Stimulated activated naive CD8-positive, alpha-beta T cell treated with anti-CD3 and anti-CD28 coated beads, Interleukin-15, Interleukin-2, amounts not matched to agents 100 ng/mL and 50 ng/mL, for 24 hours (primary cell): ENCODE measurements around the gene NUDT14.

Experiments used
- H3K27ac Mint-ChIP-seq: one replicate; pipeline ENCODE4 v1.8.0; 2021; ENCODE audit warnings: mild to moderate bottlenecking, mixed read lengths
- H3K27me3 Mint-ChIP-seq: one replicate; pipeline ENCODE4 v1.8.0; 2021; ENCODE audit warnings: mixed read lengths
- H3K36me3 Mint-ChIP-seq: one replicate; pipeline ENCODE4 v1.8.0; 2021; ENCODE audit warnings: low read depth, mixed read lengths
- H3K4me1 Mint-ChIP-seq: one replicate; pipeline ENCODE4 v1.8.0; 2021; ENCODE audit warnings: low read depth, mixed read lengths
- H3K4me3 Mint-ChIP-seq: one replicate; pipeline ENCODE4 v1.8.0; 2021; ENCODE audit warnings: mild to moderate bottlenecking, mixed read lengths
- H3K9me3 Mint-ChIP-seq: one replicate; pipeline ENCODE4 v1.8.0; 2021; ENCODE audit warnings: mixed read lengths

Gene NUDT14

DNA sequence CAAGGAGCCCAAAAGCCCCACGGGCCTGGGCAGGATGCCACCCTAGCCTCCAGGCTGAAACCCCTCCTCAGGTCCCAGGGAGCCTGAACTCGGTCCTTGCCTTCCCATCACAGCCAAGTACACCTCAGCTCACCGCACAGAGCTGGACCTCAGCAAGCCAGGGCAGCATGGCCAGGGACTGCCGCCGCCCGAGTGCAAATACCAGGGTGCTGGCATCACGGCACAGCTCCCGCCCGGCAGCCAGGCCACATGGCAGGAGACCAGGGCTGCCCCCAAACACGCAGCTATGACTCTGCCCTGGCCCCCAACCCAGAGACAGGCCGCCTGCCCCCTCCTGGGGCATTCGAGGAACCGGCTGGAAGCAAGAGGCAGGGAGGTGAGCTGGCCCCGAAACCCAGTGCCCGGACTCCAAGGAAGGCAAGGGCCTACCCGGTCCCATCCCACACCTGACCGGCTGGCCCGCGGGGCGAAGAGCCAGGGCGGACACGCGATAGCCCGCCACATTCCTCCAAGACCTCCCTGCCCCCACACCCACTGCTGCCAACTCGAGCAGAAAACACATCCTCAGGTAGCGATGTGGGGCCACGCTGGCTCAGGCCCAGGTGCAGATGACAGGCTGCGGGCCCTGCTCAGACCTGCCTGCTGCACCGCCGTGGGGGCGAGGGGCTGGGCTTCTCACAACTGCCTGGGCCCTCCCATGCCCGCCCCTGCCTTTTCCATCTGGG is 15.2 kb downstream of the NUDT14 start:
- peaks cover 12% of the 10 kb centered on the region for H3K4me1 Mint-ChIP-seq
- peaks cover 22% of the 10 kb centered on the region for H3K27me3 Mint-ChIP-seq
- H3K4me3 Mint-ChIP-seq: no peak overlapping the region
- H3K36me3 Mint-ChIP-seq: no peaks in the 10 kb centered on the region
- no peak overlapping the region for H3K27ac Mint-ChIP-seq
- H3K9me3 Mint-ChIP-seq: no peaks in the 10 kb centered on the region

GRCh38 chr14:105165134-105165704 is 15.9 kb downstream of the NUDT14 start:
- Mint-ChIP-seq H3K9me3 (no peaks in the 10 kb centered on the region), H3K4me1 (peaks cover 8% of the 10 kb centered on the region), H3K36me3 (no peaks in the 10 kb centered on the region), H3K27ac (no peak overlapping the region), H3K4me3 (no peak overlapping the region), H3K27me3 (peaks cover 17% of the 10 kb centered on the region)

DNA sequence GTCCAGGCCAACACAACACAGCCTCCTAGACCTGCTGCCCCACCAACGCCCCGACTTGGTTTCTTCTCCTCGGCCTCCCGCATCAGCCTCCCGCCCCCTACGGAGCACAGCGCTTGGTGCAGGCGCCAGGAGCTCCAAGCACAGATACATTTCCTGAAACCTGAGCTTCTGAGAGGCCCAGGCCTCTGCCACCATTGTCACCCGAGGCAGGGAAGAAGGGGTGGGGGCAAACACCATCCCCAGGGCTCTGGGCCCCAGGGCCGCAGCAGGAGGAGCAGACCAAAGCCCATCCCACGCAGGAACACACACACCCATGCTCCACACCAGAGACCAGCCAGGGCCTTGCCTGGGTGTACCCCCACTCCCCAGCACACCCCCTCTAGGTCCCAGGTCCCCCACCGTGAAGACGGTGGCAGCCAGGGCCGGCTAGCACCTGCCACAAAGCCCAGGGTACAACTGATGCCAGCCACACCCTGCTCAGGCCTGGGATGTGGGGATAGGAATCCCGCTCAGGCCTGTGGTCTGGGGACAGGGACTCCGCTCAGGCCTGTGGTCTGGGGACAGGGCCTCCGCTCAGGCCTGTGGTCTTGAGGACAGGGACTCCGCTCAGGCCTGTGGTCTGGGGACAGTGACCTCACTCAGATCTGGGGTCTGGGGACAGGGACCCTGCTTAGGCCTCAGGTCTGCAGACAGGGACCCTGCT is 17.9 kb downstream of the NUDT14 start:
- Mint-ChIP-seq H3K27me3 (peaks cover 8% of the 10 kb centered on the region), H3K27ac (no peak overlapping the region), H3K9me3 (no peaks in the 10 kb centered on the region), H3K36me3 (no peaks in the 10 kb centered on the region), H3K4me3 (no peak overlapping the region), H3K4me1 (no peaks in the 10 kb centered on the region)

DNA sequence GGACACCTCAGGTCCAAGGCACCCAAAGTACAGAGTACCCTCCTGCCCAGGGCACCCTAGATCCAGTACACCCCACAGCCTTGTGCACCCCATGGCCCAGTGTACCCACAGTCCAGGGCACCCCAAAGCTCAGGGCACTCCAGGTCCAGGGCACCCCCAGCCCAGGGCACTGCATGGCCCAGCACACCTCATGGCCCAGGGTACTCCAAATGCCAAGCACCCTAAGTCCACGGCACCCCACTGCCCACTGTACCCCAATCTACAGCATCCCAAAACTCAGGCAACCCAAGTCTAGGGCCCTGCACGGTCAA is 18.5 kb downstream of the NUDT14 start:
- Mint-ChIP-seq H3K4me1 (no peaks in the 10 kb centered on the region), H3K27me3 (peaks cover 8% of the 10 kb centered on the region), H3K9me3 (no peaks in the 10 kb centered on the region)

GRCh38 chr14:105161964-105162668 is 19.0 kb downstream of the NUDT14 start:
- no peak overlapping the region for H3K27ac Mint-ChIP-seq
- no peaks in the 10 kb centered on the region for H3K36me3 Mint-ChIP-seq
- H3K27me3 Mint-ChIP-seq: peaks cover 8% of the 10 kb centered on the region
- H3K4me1 Mint-ChIP-seq: no peaks in the 10 kb centered on the region
- H3K9me3 Mint-ChIP-seq: no peaks in the 10 kb centered on the region
- H3K4me3 Mint-ChIP-seq: no peak overlapping the region

More for the DNA sequence above, 18.5 kb downstream of the NUDT14 start:
- Mint-ChIP-seq H3K4me3 (no peak overlapping the region), H3K27ac (no peak overlapping the region), H3K36me3 (no peaks in the 10 kb centered on the region)

DNA sequence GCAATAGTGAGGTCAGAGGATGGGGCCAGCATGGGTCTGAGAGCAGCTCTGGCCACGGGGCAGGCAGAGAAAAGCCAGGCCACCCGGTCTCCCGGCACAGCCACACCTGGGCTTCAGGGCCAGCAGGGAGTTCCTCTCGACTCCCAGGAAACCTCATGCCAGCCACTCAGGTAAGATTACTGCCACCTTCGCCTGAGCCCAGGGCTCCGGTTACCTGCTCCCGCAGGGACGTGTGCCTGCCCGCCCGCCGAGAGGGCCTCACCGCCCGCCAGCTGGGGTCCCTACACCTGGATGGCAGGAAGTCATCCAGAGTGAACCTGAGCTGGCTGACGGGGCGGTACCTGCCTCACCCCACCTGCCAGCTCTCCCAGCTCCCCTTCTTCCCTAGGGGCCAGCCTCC is 19.8 kb downstream of the NUDT14 start:
- Mint-ChIP-seq H3K27me3 (no peaks in the 10 kb centered on the region), H3K4me1 (no peaks in the 10 kb centered on the region), H3K36me3 (no peaks in the 10 kb centered on the region), H3K9me3 (no peaks in the 10 kb centered on the region), H3K4me3 (no peak overlapping the region), H3K27ac (no peak overlapping the region)

GRCh38 chr14:105160776-105161175 is 20.3 kb downstream of the NUDT14 start:
- Mint-ChIP-seq H3K4me3 (no peak overlapping the region), H3K4me1 (no peaks in the 10 kb centered on the region), H3K27me3 (no peaks in the 10 kb centered on the region), H3K9me3 (no peaks in the 10 kb centered on the region), H3K27ac (no peak overlapping the region), H3K36me3 (no peaks in the 10 kb centered on the region)

DNA sequence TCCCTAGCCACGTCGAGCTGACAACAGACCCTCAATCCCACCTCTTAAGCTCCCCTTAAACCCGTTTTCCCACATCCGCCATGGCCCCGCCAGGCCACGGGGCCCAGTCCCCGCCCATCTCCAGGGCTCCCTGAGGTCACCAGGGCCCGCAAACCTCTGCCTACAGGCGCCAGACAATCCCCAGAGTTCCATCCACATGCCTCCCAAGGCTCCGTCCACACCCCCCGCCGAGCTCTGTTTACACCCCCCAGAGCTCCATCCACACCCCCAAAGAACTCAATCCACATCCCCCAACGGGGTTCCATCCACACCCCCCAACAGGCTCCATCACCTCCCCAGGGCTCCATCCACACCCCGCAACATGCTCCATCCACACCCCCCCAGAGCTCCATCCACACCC is 21.8 kb downstream of the NUDT14 start:
- Mint-ChIP-seq H3K4me3 (no peak overlapping the region), H3K36me3 (no peaks in the 10 kb centered on the region), H3K27me3 (no peaks in the 10 kb centered on the region), H3K4me1 (no peaks in the 10 kb centered on the region), H3K9me3 (no peaks in the 10 kb centered on the region), H3K27ac (no peak overlapping the region)

DNA sequence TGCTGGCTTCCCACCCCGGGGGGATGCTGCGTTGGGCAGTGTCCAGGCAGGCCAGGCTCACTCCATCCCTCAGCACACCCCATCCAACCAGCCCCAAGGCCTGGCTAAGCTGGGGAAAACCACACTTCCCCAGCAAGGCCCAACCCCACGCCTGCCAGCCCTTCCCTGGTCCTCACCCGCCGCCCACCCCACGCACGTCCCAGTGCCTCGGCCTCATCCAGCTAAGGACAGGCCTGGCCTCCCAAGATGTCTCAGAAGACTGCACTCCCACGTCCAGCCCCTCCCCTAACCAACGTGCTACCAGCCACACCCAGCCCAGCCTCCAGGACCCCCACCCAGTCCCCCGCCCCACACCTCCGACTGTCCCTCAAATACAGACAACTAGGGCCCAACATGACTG is 22.3 kb downstream of the NUDT14 start:
- no peak overlapping the region for H3K4me3 Mint-ChIP-seq
- no peaks in the 10 kb centered on the region for H3K36me3 Mint-ChIP-seq
- H3K9me3 Mint-ChIP-seq: no peaks in the 10 kb centered on the region
- no peaks in the 10 kb centered on the region for H3K4me1 Mint-ChIP-seq
- H3K27me3 Mint-ChIP-seq: no peaks in the 10 kb centered on the region
- H3K27ac Mint-ChIP-seq: no peak overlapping the region

DNA sequence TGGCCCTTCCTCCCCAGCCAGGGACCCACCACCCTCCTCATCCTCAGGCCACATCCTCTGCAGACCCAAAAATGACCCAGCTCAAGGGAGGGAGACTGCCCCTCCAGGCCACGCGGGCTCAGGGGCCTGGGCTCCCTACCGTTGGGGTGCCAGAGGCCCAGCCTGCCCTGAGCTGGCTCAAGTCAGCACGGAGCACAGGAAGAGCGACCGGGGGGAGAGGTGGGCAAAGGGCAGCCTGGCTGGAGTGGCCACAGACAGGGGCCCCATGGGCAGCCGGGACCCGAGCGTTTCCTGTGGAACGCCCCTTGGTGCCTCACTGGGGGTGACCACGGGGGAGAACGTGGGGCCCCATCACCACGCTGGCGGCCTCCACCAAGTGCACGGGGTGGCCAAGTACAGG is 23.2 kb downstream of the NUDT14 start:
- Mint-ChIP-seq H3K27me3 (no peaks in the 10 kb centered on the region), H3K4me3 (no peak overlapping the region), H3K9me3 (no peaks in the 10 kb centered on the region), H3K36me3 (no peaks in the 10 kb centered on the region), H3K4me1 (no peaks in the 10 kb centered on the region), H3K27ac (no peak overlapping the region)

DNA sequence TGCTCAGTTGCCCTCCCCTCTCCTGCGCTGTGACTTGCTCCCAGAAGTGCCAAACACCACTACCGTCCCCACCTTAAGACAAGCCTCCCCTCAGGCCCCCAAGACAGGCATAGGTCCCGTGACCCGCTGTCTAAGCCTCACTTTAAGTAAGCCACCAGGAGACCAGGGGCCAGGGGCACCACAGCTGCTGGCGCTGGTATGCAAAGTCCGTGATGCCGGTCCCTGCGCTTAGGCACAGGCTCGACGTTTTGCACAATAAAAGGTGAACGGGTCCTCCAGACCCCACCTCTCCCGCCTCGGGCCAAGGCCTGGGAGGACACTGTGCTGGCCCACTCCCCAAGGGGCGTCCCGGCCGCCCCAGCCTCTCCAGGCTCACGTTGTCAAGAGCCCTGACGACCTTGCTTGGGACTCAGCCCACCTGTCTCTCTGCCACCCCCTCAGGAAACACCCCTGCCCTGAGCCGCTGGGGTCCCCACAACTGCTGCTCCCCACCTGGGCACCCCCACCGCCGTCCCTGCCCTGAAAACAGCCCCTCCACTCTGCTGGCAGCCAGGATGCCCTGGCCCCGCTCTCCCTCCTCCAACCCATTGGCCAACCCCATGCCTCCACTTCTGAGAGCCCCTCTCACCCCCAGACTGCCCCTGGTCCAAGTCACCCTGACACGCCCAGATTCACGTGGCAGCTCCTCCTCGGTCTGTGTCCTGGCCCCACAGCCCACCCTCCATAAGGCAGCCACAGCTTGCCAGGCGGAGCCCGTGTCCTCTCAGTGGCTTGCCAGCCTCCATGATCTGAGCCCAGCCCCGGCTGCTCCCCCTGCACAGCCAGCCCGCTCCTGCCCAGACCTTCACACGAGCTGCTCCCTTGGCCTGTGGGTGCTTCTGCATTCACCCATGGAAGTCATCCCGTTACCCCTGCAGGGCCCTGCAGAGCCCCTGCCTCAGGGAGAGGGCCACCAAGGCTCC is 24.4 kb downstream of the NUDT14 start:
- no peaks in the 10 kb centered on the region for H3K4me1 Mint-ChIP-seq
- no peak overlapping the region for H3K27ac Mint-ChIP-seq
- no peaks in the 10 kb centered on the region for H3K36me3 Mint-ChIP-seq
- no peak overlapping the region for H3K4me3 Mint-ChIP-seq
- no peaks in the 10 kb centered on the region for H3K9me3 Mint-ChIP-seq
- no peaks in the 10 kb centered on the region for H3K27me3 Mint-ChIP-seq

- no peaks in the 10 kb centered on the region for H3K9me3 Mint-ChIP-seq
- no peaks in the 10 kb centered on the region for H3K36me3 Mint-ChIP-seq
- H3K27me3 Mint-ChIP-seq: no peaks in the 10 kb centered on the region
- H3K4me3 Mint-ChIP-seq: no peak overlapping the region
- H3K27ac Mint-ChIP-seq: no peak overlapping the region
- H3K4me1 Mint-ChIP-seq: no peaks in the 10 kb centered on the region
Observed at GRCh38 chr14:105155681-105156413, 25.3 kb downstream of the NUDT14 start.

GRCh38 chr14:105155071-105155651 is 26.0 kb downstream of the NUDT14 start:
- Mint-ChIP-seq H3K4me1 (no peaks in the 10 kb centered on the region), H3K36me3 (no peaks in the 10 kb centered on the region), H3K27me3 (no peaks in the 10 kb centered on the region), H3K27ac (no peak overlapping the region), H3K4me3 (no peak overlapping the region), H3K9me3 (no peaks in the 10 kb centered on the region)

- H3K4me3 Mint-ChIP-seq: no peak overlapping the region
- H3K36me3 Mint-ChIP-seq: no peaks in the 10 kb centered on the region
- H3K9me3 Mint-ChIP-seq: no peaks in the 10 kb centered on the region
- no peak overlapping the region for H3K27ac Mint-ChIP-seq
- H3K27me3 Mint-ChIP-seq: no peaks in the 10 kb centered on the region
- no peaks in the 10 kb centered on the region for H3K4me1 Mint-ChIP-seq
Observed at GRCh38 chr14:105154476-105154871, 26.6 kb downstream of the NUDT14 start.
